Fibroblast of the conjunctiva (primary cell): ENCODE data around the gene PABPN1.

Experiments
- DNase-seq: peaks from one replicate; pipeline ENCODE4 v3.0.0-alpha.2; 2010; ENCODE audit warnings: low read depth

The PABPN1 gene

GRCh38 chr14:23326491-23327332 lies 5.5 kb downstream of the PABPN1 start:
- DNase-seq = no peak

GRCh38 chr14:23327947-23328744 lies 6.9 kb downstream of the PABPN1 start:
- peak; percentile 71 for DNase-seq

- no peak for DNase-seq
These were observed 14.4 kb downstream of the PABPN1 start for GRCh38 chr14:23335623-23336022.

GRCh38 chr14:23339506-23340268 lies 18.4 kb downstream of the PABPN1 start:
- no peak for DNase-seq

GRCh38 chr14:23344481-23344880 lies 23.2 kb downstream of the PABPN1 start:
- DNase-seq = no peak

GRCh38 chr14:23345987-23346692 lies 24.9 kb downstream of the PABPN1 start:
- no peak for DNase-seq

- DNase-seq = no peak
These were observed 25.6 kb downstream of the PABPN1 start for GRCh38 chr14:23346693-23347405.

- DNase-seq = no peak
These were observed 26.4 kb downstream of the PABPN1 start for GRCh38 chr14:23347406-23348296.

GRCh38 chr14:23348297-23348655 lies 27.0 kb downstream of the PABPN1 start:
- no peak for DNase-seq

- DNase-seq = no peak
These were observed 28.0 kb downstream of the PABPN1 start for GRCh38 chr14:23349156-23349845.

GRCh38 chr14:23351681-23352505 lies 30.6 kb downstream of the PABPN1 start:
- no peak for DNase-seq

GRCh38 chr14:23352506-23353432 lies 31.5 kb downstream of the PABPN1 start, which contains the start of gene SLC22A17:
TSS of gene SLC22A17 (minus strand) at chr14:23352887.
- peak; percentile 56 for DNase-seq

- DNase-seq = no peak
These were observed 32.1 kb downstream of the PABPN1 start for GRCh38 chr14:23353433-23353780.

- DNase-seq = no peak
These were observed 33.7 kb downstream of the PABPN1 start for GRCh38 chr14:23354990-23355389.

GRCh38 chr14:23355871-23356435 lies 34.7 kb downstream of the PABPN1 start:
- DNase-seq = no peak

GRCh38 chr14:23356662-23357061 lies 35.4 kb downstream of the PABPN1 start:
- DNase-seq = no peak

GRCh38 chr14:23357261-23357660 lies 36.0 kb downstream of the PABPN1 start:
- no peak for DNase-seq
